Stomach smooth muscle (tissue), 2 donors: ENCODE measurements around the gene ZNF326.

ENCODE experiments used
- H3K27ac ChIP-seq: one replicate; pipeline ENCODE4 v1.7.0; 2013; ENCODE audit warnings: mild to moderate bottlenecking, low read length, inconsistent platforms
- H3K27me3 ChIP-seq, 2 donors: one replicate each; pipeline ENCODE4 v1.7.0; 2013; ENCODE audit warnings: low read length in 2 of 2; ENCODE audit not compliant: insufficient read depth in 2 of 2, control insufficient read depth in 1 of 2
- H3K36me3 ChIP-seq, 2 donors: one replicate each; pipeline ENCODE4 v1.7.0; 2013; ENCODE audit warnings: low read length in 2 of 2; ENCODE audit not compliant: control insufficient read depth in 2 of 2, insufficient read depth in 2 of 2
- H3K4me1 ChIP-seq: one replicate; pipeline ENCODE4 v1.7.0; 2013; ENCODE audit warnings: low read length; ENCODE audit not compliant: control insufficient read depth, insufficient read depth
- H3K4me3 ChIP-seq, 2 donors: one replicate each; pipeline ENCODE4 v1.7.0; 2013; ENCODE audit warnings: low read length in 2 of 2
- H3K9ac ChIP-seq, 2 donors: one replicate each; pipeline ENCODE4 v1.7.0; 2013; ENCODE audit warnings: low read length in 2 of 2, mild to moderate bottlenecking in 1 of 2
- H3K9me3 ChIP-seq, 2 donors: one replicate each; pipeline ENCODE4 v1.7.0; 2013; ENCODE audit warnings: low read length in 2 of 2; ENCODE audit not compliant: control insufficient read depth in 2 of 2
- donor health status: healthy.
- donor health status: Pancreatic carcinoma.

Gene ZNF326

DNA sequence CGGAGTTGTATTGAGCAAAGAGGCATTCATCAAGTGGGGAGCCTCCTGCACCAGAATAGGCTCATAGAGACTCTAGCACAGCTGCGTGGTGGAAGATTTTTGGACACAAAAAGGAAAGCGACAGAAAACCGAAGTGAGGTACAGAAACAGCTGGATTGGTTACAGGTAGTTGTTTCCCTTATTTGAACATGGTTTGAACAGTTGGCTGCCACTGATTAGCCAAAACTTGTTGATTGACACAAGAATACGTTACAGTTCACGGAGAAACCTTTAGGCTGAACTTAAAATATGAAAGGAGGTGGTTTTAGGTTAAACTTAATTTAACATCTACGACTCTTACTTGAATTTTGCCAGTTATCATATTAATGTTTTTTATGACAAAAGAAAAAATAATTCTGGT, 89.1 kb downstream of the ZNF326 start:
- Histone ChIP-seq H3K27me3 (no peaks in the 10 kb centered on the region), H3K9ac (no peak overlapping the region), H3K27ac (no peak overlapping the region), H3K36me3 (no peaks in the 10 kb centered on the region), H3K4me1 (no peaks in the 10 kb centered on the region), H3K9me3 (no peaks in the 10 kb centered on the region), H3K4me3 (no peak overlapping the region)
